ENCODE data around the gene ACAP3. TPM values are rescaled to one million over a fixed set of nuclear protein-coding genes. Genes with fewer than 3 reads are reported as not detected.

The ACAP3 gene
- total and polyA plus RNA-seq, 2 of the 4 experiments (the other 2 are of a cell fraction), result 13.3 to 58.2 TPM

DNA sequence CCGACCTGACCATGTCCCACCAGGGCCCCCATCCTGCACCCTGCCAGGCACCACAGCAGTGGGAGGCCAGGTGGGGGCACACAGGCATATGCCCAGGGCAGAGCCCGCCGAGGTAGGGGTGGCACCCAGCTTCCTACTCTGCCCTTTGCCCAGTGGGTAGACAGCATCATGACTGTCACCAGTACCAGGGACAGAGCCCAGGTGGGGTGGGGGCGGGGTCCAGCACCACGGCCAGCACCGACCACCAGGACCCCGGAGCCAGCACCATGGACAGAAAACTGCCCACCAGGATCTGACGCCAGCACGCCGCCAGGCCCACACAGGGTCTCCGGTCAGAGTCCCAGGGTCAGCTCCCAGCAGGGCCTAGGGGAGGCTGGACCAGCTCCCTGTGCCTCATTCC lies 27.1 kb upstream of the ACAP3 start:
- 49% methylated on average over 8 of the region's 11 CpGs; no CpG with 5 or more reads in 1 of the 2 experiments for whole genome bisulfite sequencing, 2 experiments (ENCODE audit: extremely low coverage in 2 of 2, insufficient read length in 1 of 2)
- no peak overlapping the region for H2BK15ac ChIP-seq (ENCODE audit: low read depth, low read length)
- dilution Hi-C loops (cut with HindIII; ENCODE audit: low sequenced_read_pairs, unreplicated experiment) (no loop called here), in situ Hi-C loops (cut with MboI; ENCODE audit: low sequenced_read_pairs) (no loop called here), intact Hi-C loops (cut with micrococcal nuclease) (no loop called here)
- no peak overlapping the region for H2BK120ac ChIP-seq (ENCODE audit: low read depth, low read length)
- H3K18ac ChIP-seq (ENCODE audit: low read depth, low read length), result no peak overlapping the region
- peaks cover 3% of the 10 kb centered on the region for H3K9me1 ChIP-seq (ENCODE audit: insufficient read depth, low read length)
- H3K9ac ChIP-seq (ENCODE audit: low read depth, low read length), result no peak overlapping the region
- H3K4ac ChIP-seq (ENCODE audit: low read depth, low read length), result no peak overlapping the region
- BruUV-seq (replicated peaks), result no TSS peak
- peaks cover 2 to 5% of the 10 kb centered on the region in 2 experiments; a peak in 2 of 4 replicates for H3K79me1 ChIP-seq (ENCODE audit: low read depth in 1 of 2, low read length in 2 of 2)
- H4K5ac ChIP-seq (ENCODE audit: low read depth, low read length), result no peak overlapping the region
- H3K9me3 ChIP-seq (ENCODE audit: control insufficient read depth, insufficient read depth, low read length), result no peaks in the 10 kb centered on the region
- no peak overlapping the region for H3K4me3 ChIP-seq (ENCODE audit: insufficient read depth, low read depth, low read length)
- no peaks in the 10 kb centered on the region for H3K27me3 ChIP-seq (ENCODE audit: control insufficient read depth, insufficient read depth, low read length)
- no peak overlapping the region for H3K23ac ChIP-seq (ENCODE audit: low read depth, low read length)
- no peak overlapping the region for H3K27ac ChIP-seq (ENCODE audit: insufficient read depth, low read length)
- H3K4me2 ChIP-seq (ENCODE audit: low read depth, low read length), result no peak overlapping the region
- no peak overlapping the region for H4K91ac ChIP-seq (ENCODE audit: insufficient read depth, low read depth, low read length)
- ATAC-seq (ENCODE audit: low read depth) (no peak), DNase-seq (no peak)
- TF ChIP-seq USF2 (IDR thresholded peaks at IDR 0.05; ENCODE audit: low read depth, low read length), result no peak
- no peak for TF ChIP-seq CHD1 (IDR thresholded peaks at IDR 0.05; ENCODE audit: low read depth, low read length)
- TF ChIP-seq SMC3 (IDR thresholded peaks at IDR 0.05; ENCODE audit: low read depth, low read length), result no peak
- TF ChIP-seq, protein P1, sequence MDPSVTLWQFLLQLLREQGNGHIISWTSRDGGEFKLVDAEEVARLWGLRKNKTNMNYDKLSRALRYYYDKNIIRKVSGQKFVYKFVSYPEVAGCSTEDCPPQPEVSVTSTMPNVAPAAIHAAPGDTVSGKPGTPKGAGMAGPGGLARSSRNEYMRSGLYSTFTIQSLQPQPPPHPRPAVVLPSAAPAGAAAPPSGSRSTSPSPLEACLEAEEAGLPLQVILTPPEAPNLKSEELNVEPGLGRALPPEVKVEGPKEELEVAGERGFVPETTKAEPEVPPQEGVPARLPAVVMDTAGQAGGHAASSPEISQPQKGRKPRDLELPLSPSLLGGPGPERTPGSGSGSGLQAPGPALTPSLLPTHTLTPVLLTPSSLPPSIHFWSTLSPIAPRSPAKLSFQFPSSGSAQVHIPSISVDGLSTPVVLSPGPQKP (IDR thresholded peaks at IDR 0.05; ENCODE audit: borderline replicate concordance, low read depth, low read length), result no peak
- TF ChIP-seq FOS (IDR thresholded peaks at IDR 0.05; ENCODE audit: low read depth, low read length), result no peak
- no peak for TF ChIP-seq BHLHE40 (IDR thresholded peaks at IDR 0.05; ENCODE audit: low read depth, low read length)
- no peak for TF ChIP-seq MXI1 (IDR thresholded peaks at IDR 0.05; ENCODE audit: borderline replicate concordance, low read depth, low read length)
- no peak for TF ChIP-seq MAFK (IDR thresholded peaks at IDR 0.05; ENCODE audit: low read depth, low read length)
- no peak for TF ChIP-seq RAD21 (IDR thresholded peaks at IDR 0.05; ENCODE audit: low read length)
- TF ChIP-seq CTCF (conservative IDR thresholded peaks at IDR 0.05; ENCODE audit: low read depth, low read length), result no peak
- H2BK5ac ChIP-seq (ENCODE audit: low read depth, low read length, poor library complexity, severe bottlenecking), result no peak overlapping the region
- no peak overlapping the region for H2AFZ ChIP-seq (replicated peaks; ENCODE audit: low read length, poor library complexity)
- no peak overlapping the region for H2AK5ac ChIP-seq (ENCODE audit: low read depth, low read length)
- H4K8ac ChIP-seq (ENCODE audit: low read depth in 2 of 2, low read length in 2 of 2), result no peak overlapping the region
- POLR2A ChIA-PET (ENCODE audit: unreplicated experiment), result no interaction called here
- no peak overlapping the region for H3K14ac ChIP-seq (replicated peaks; ENCODE audit: low read depth, low read length)
- peaks cover 30% of the 10 kb centered on the region for H3K36me3 ChIP-seq (ENCODE audit: control insufficient read depth, insufficient read depth, low read length)
- H2AK9ac ChIP-seq (replicated peaks; ENCODE audit: low read depth, low read length, poor library complexity), result no peak overlapping the region
- CTCF ChIA-PET, result no interaction called here
- peaks cover 12% of the 10 kb centered on the region for H4K20me1 ChIP-seq (ENCODE audit: insufficient read depth, low read length)
- H3K56ac ChIP-seq (ENCODE audit: extremely low read depth, insufficient read depth, low read length), result no peak overlapping the region
- H2BK20ac ChIP-seq (ENCODE audit: low read depth, low read length), result no peak overlapping the region
- H3K4me1 ChIP-seq (ENCODE audit: control insufficient read depth, insufficient read depth, low read length), result no peaks in the 10 kb centered on the region
